Testis (tissue), 3 donors: ENCODE results near the gene LYPD6B. TPM values are rescaled to one million over a fixed set of nuclear protein-coding genes. Genes with fewer than 3 reads are reported as not detected.

Experiments used
- DNase-seq: peaks from one replicate; pipeline ENCODE4 v3.0.0-alpha.2; 2019
- H3K27ac ChIP-seq, 2 donors: fragments of 200-600 bp; sonication (generic); one replicate each; pipeline ENCODE4 v1.5.1; 2019
- H3K27me3 ChIP-seq: fragments of 200-600 bp; sonication (generic); one replicate; pipeline ENCODE4 v1.5.1; 2019
- H3K36me3 ChIP-seq: fragments of 200-600 bp; sonication (generic); one replicate; pipeline ENCODE4 v1.5.1; 2017; ENCODE audit warnings: low read depth; ENCODE audit errors: missing control alignments
- H3K4me1 ChIP-seq: fragments of 200-600 bp; sonication (generic); one replicate; pipeline ENCODE4 v1.5.1; 2019
- H3K4me3 ChIP-seq, 2 donors: fragments of 200-600 bp; sonication (generic); one replicate each; pipeline ENCODE4 v1.5.1; 2017 to 2019
- H3K9me3 ChIP-seq: fragments of 200-600 bp; sonication (generic); one replicate; pipeline ENCODE4 v1.5.1; 2017
- CTCF ChIP-seq, 3 experiments: fragments of 450-650 bp in 2 of 3; fragments of 200-600 bp in 1 of 3; sonication (generic) in 1 of 3; IDR thresholded peaks; one replicate each; pipeline ENCODE4 v1.5.1; 2016 to 2019; ENCODE audit warnings: antibody characterized with exemption in 3 of 3, mild to moderate bottlenecking in 2 of 3, moderate library complexity in 1 of 3
- POLR2A ChIP-seq: fragments of 450-650 bp; IDR thresholded peaks from one replicate; pipeline ENCODE4 v1.6.1; 2017; ENCODE audit warnings: antibody characterized with exemption, mild to moderate bottlenecking, moderate library complexity
- WGBS, 2 donors: methylation state at CpG; one replicate each; pipeline ENCODE4 v1.1.5; 2018; 5-methylcytosine and 5-hydroxymethylcytosine counted together
- intact Hi-C: fragments of 100-400 bp; cut with DNase I; formaldehyde crosslinking; loops from one replicate; pipeline ENCODE4 v1.15.1; 2023; ENCODE audit warnings: low total_unique reads
- polyA plus RNA-seq: library from polyadenylated mRNA; stranded (reverse); fragments of 350-450 nt; fragmentation: Illumina TruSeq; extraction: RNeasy Lipid Tissue Mini Kit (QIAGEN cat#74804); gene quantifications from one replicate; pipeline ENCODE4 v1.2.3, GENCODE V29; 2014; ENCODE audit warnings: low read depth, low replicate concordance; ENCODE audit not compliant: insufficient read depth
- total RNA-seq, 2 donors: library from RNA; depleted of rRNA; stranded (reverse); fragments of >200 nt; gene quantifications; one replicate each; pipeline ENCODE4 v1.2.3, GENCODE V29; 2016

Gene LYPD6B
- total and polyA plus RNA-seq, 3 donors from 2014 or later: 41.9 to 53.0 (median 45.2) TPM

GRCh38 chr2:149042881-149043280, 4.4 kb downstream of the LYPD6B start:
- Histone ChIP-seq H3K27ac (no peak overlapping the region), H3K27me3 (no peaks in the 10 kb centered on the region), H3K4me3 (no peak overlapping the region), H3K36me3 (no peaks in the 10 kb centered on the region), H3K9me3 (no peaks in the 10 kb centered on the region), H3K4me1 (no peaks in the 10 kb centered on the region)
- intact Hi-C loops: no loop called here
- no peak for DNase-seq
- TF ChIP-seq CTCF (IDR thresholded peaks at IDR 0.05) (no peak), POLR2A (no peak)
- 55 to 66% methylated on average over 1 of the region's 1 CpG for WGBS, 2 donors

- H3K27ac ChIP-seq: no peak overlapping the region
- H3K4me3 ChIP-seq: no peak overlapping the region
- no peaks in the 10 kb centered on the region for H3K9me3 ChIP-seq
- TF ChIP-seq CTCF (IDR thresholded peaks at IDR 0.05) (no peak), POLR2A (no peak)
- no peaks in the 10 kb centered on the region for H3K36me3 ChIP-seq
- DNase-seq: no peak
- intact Hi-C loops: no loop called here
- H3K4me1 ChIP-seq: no peaks in the 10 kb centered on the region
- 28 to 46% methylated on average over 1 of the region's 1 CpG for WGBS, 2 donors
- H3K27me3 ChIP-seq: no peaks in the 10 kb centered on the region
Measured at GRCh38 chr2:149044500-149044899, 6.0 kb downstream of the LYPD6B start.

- intact Hi-C loops: no loop called here
- Histone ChIP-seq H3K4me3 (no peak overlapping the region), H3K27ac (no peak overlapping the region), H3K4me1 (no peaks in the 10 kb centered on the region), H3K36me3 (no peaks in the 10 kb centered on the region), H3K27me3 (no peaks in the 10 kb centered on the region), H3K9me3 (no peaks in the 10 kb centered on the region)
- no peak for DNase-seq
- WGBS, 2 donors: 86 to 96% methylated on average over 2 of the region's 2 CpGs
- TF ChIP-seq POLR2A (no peak), CTCF (IDR thresholded peaks at IDR 0.05) (no peak)
Measured at GRCh38 chr2:149047118-149047517, 8.6 kb downstream of the LYPD6B start.

DNA sequence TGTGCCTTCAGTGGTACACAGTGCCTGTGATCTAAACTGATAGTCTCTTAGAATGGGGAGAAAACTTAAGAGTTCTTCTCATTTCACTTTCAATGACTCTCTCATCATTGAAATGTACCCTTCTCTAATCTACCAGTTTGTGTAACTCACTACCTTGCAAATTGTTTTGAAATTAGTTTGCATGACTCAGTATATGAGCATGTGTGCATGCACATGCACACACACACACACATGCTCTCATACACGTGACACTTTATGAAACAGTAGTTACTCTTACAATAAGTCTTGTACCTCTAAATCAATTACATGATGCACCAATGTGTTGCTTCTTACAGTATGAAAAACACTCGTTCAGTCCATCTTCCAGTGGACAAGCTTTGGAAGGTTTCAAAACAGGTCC, 10.6 kb downstream of the LYPD6B start:
- H3K27me3 ChIP-seq: no peaks in the 10 kb centered on the region
- intact Hi-C loops: no loop called here
- no peaks in the 10 kb centered on the region for H3K9me3 ChIP-seq
- no peak overlapping the region for H3K4me3 ChIP-seq
- H3K27ac ChIP-seq: no peak overlapping the region
- TF ChIP-seq POLR2A: no peak
- no peak for TF ChIP-seq CTCF (IDR thresholded peaks at IDR 0.05)
- 87 to 90% methylated on average over 2 of the region's 2 CpGs for WGBS, 2 donors
- no peak for DNase-seq
- no peaks in the 10 kb centered on the region for H3K4me1 ChIP-seq
- H3K36me3 ChIP-seq: no peaks in the 10 kb centered on the region

DNA sequence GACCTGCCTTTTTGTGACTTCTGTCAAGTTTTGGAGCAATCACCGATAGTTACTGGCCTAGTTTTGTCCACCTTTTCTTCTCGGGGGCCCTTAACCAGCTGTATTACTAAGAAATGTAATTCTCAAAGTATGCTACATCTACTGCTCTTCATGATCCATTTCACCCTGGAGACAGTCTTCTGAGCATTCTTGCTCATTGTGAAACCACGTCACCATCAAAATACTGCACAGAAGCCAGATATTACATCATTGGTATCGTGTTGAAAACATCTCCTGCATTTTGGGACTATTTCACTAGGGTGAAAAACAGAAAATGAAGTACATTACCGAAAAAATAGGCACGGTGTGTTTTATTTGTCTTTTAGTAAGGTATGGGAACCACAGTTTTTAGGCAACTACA, 11.7 kb downstream of the LYPD6B start:
- H3K27ac ChIP-seq: no peak overlapping the region
- H3K4me1 ChIP-seq: no peaks in the 10 kb centered on the region
- no peak overlapping the region for H3K4me3 ChIP-seq
- H3K27me3 ChIP-seq: no peaks in the 10 kb centered on the region
- H3K36me3 ChIP-seq: no peaks in the 10 kb centered on the region
- H3K9me3 ChIP-seq: no peaks in the 10 kb centered on the region
- TF ChIP-seq POLR2A (no peak), CTCF (IDR thresholded peaks at IDR 0.05) (no peak)
- intact Hi-C loops: no loop called here
- whole genome bisulfite sequencing, 2 donors: 71 to 74% methylated on average over 6 of the region's 6 CpGs
- DNase-seq: no peak
